ENCODE results near the gene LSS. TPM values are rescaled to one million over a fixed set of nuclear protein-coding genes. Genes with fewer than 3 reads are reported as not detected.

Gene LSS
- total RNA-seq, 1 donor from 2014 or later = 83.2 TPM

- Histone ChIP-seq H2AFZ (ENCODE audit: low read depth, low read length) (no peak overlapping the region), H3K9ac (ENCODE audit: low read length) (no peak overlapping the region), H3K4me3 (ENCODE audit: insufficient read depth, low read depth, low read length) (no peak overlapping the region), H3K4me2 (ENCODE audit: low read length) (no peak overlapping the region), H3K27me3 (ENCODE audit: insufficient read depth, low read length) (no peaks in the 10 kb centered on the region), H3K79me2 (ENCODE audit: insufficient read depth, low read length) (peaks cover 6% of the 10 kb centered on the region), H3K4me1 (ENCODE audit: insufficient read depth, low read length) (no peaks in the 10 kb centered on the region), H3K27ac (ENCODE audit: low read depth, low read length) (no peak overlapping the region), H3K36me3 (ENCODE audit: insufficient read depth, low read length) (peaks cover 61% of the 10 kb centered on the region), H4K20me1 (ENCODE audit: insufficient read depth, low read length) (peaks cover 32% of the 10 kb centered on the region), H3K9me3 (ENCODE audit: insufficient read depth, low read depth, low read length) (no peaks in the 10 kb centered on the region)
- Mint-ChIP-seq H3K27ac (ENCODE audit: unreplicated experiment) (no peak overlapping the region), H3K36me3 (ENCODE audit: low read depth, unreplicated experiment) (peaks cover 14% of the 10 kb centered on the region), H3K27me3 (ENCODE audit: low read depth, unreplicated experiment) (no peaks in the 10 kb centered on the region), H3K4me3 (ENCODE audit: unreplicated experiment) (no peak overlapping the region), H3K4me1 (ENCODE audit: low read depth, unreplicated experiment) (no peaks in the 10 kb centered on the region), H3K9me3 (ENCODE audit: unreplicated experiment) (no peaks in the 10 kb centered on the region)
- no peak for FAIRE-seq
- TF ChIP-seq CTCF (IDR thresholded peaks at IDR 0.05; ENCODE audit: insufficient read depth, low read depth, low read length) = no peak
- no peak for TF ChIP-seq EZH2 (IDR thresholded peaks at IDR 0.05; ENCODE audit: insufficient read depth, low read length)
- no peak for DNase-seq (ENCODE audit: low read depth)
Observed at GRCh38 chr21:46273341-46273740, 44.8 kb upstream of the LSS start.

GRCh38 chr21:46269466-46269865 lies 40.9 kb upstream of the LSS start:
- Mint-ChIP-seq H3K4me1 (ENCODE audit: low read depth, unreplicated experiment) (no peaks in the 10 kb centered on the region), H3K27ac (ENCODE audit: unreplicated experiment) (no peak overlapping the region), H3K27me3 (ENCODE audit: low read depth, unreplicated experiment) (no peaks in the 10 kb centered on the region), H3K36me3 (ENCODE audit: low read depth, unreplicated experiment) (peaks cover 20% of the 10 kb centered on the region), H3K9me3 (ENCODE audit: unreplicated experiment) (no peaks in the 10 kb centered on the region), H3K4me3 (ENCODE audit: unreplicated experiment) (no peak overlapping the region)
- H3K9ac ChIP-seq (ENCODE audit: low read length) = no peak overlapping the region
- no peaks in the 10 kb centered on the region for H3K9me3 ChIP-seq (ENCODE audit: insufficient read depth, low read depth, low read length)
- H3K4me3 ChIP-seq (ENCODE audit: insufficient read depth, low read depth, low read length) = no peak overlapping the region
- peaks cover 4% of the 10 kb centered on the region for H3K79me2 ChIP-seq (ENCODE audit: insufficient read depth, low read length)
- no peak overlapping the region for H2AFZ ChIP-seq (ENCODE audit: low read depth, low read length)
- no peak for TF ChIP-seq CTCF (IDR thresholded peaks at IDR 0.05; ENCODE audit: insufficient read depth, low read depth, low read length)
- TF ChIP-seq EZH2 (IDR thresholded peaks at IDR 0.05; ENCODE audit: insufficient read depth, low read length) = no peak
- no peak overlapping the region for H3K4me2 ChIP-seq (ENCODE audit: low read length)
- FAIRE-seq = no peak
- H3K27ac ChIP-seq (ENCODE audit: low read depth, low read length) = no peak overlapping the region
- peaks cover 42% of the 10 kb centered on the region for H3K36me3 ChIP-seq (ENCODE audit: insufficient read depth, low read length)
- peaks cover 42% of the 10 kb centered on the region for H4K20me1 ChIP-seq (ENCODE audit: insufficient read depth, low read length)
- no peaks in the 10 kb centered on the region for H3K4me1 ChIP-seq (ENCODE audit: insufficient read depth, low read length)
- no peaks in the 10 kb centered on the region for H3K27me3 ChIP-seq (ENCODE audit: insufficient read depth, low read length)
- no peak for DNase-seq (ENCODE audit: low read depth)

GRCh38 chr21:46268371-46268770 lies 39.8 kb upstream of the LSS start:
- Mint-ChIP-seq H3K27ac (ENCODE audit: unreplicated experiment) (no peak overlapping the region), H3K4me1 (ENCODE audit: low read depth, unreplicated experiment) (no peaks in the 10 kb centered on the region), H3K4me3 (ENCODE audit: unreplicated experiment) (no peak overlapping the region), H3K27me3 (ENCODE audit: low read depth, unreplicated experiment) (no peaks in the 10 kb centered on the region), H3K9me3 (ENCODE audit: unreplicated experiment) (no peaks in the 10 kb centered on the region), H3K36me3 (ENCODE audit: low read depth, unreplicated experiment) (peaks cover 23% of the 10 kb centered on the region)
- Histone ChIP-seq H3K79me2 (ENCODE audit: insufficient read depth, low read length) (no peaks in the 10 kb centered on the region), H3K4me1 (ENCODE audit: insufficient read depth, low read length) (no peaks in the 10 kb centered on the region), H3K4me2 (ENCODE audit: low read length) (no peak overlapping the region), H2AFZ (ENCODE audit: low read depth, low read length) (no peak overlapping the region), H3K9me3 (ENCODE audit: insufficient read depth, low read depth, low read length) (no peaks in the 10 kb centered on the region), H4K20me1 (ENCODE audit: insufficient read depth, low read length) (peaks cover 44% of the 10 kb centered on the region), H3K9ac (ENCODE audit: low read length) (no peak overlapping the region), H3K36me3 (ENCODE audit: insufficient read depth, low read length) (peaks cover 38% of the 10 kb centered on the region), H3K27me3 (ENCODE audit: insufficient read depth, low read length) (no peaks in the 10 kb centered on the region), H3K27ac (ENCODE audit: low read depth, low read length) (no peak overlapping the region), H3K4me3 (ENCODE audit: insufficient read depth, low read depth, low read length) (no peak overlapping the region)
- FAIRE-seq = no peak
- TF ChIP-seq CTCF (IDR thresholded peaks at IDR 0.05; ENCODE audit: insufficient read depth, low read depth, low read length) (no peak), EZH2 (IDR thresholded peaks at IDR 0.05; ENCODE audit: insufficient read depth, low read length) (no peak)
- DNase-seq (ENCODE audit: low read depth) = no peak

Data from astrocyte (in vitro differentiated cells and primary cell).